HG02588 (cell line): ENCODE data around the gene INPPL1.
"Not testable (repeated sequence)": the region's sequence is repeated elsewhere in the genome, so short reads cannot be mapped to it uniquely, and the experiment has no call there.

Source experiments
- ATAC-seq: cut with Tn5 transposase; IDR thresholded peaks from one replicate; pipeline ENCODE4 v1.9.1; 2021; ENCODE audit warnings: mild to moderate bottlenecking, moderate library complexity; ENCODE audit not compliant: unreplicated experiment

Gene INPPL1

DNA sequence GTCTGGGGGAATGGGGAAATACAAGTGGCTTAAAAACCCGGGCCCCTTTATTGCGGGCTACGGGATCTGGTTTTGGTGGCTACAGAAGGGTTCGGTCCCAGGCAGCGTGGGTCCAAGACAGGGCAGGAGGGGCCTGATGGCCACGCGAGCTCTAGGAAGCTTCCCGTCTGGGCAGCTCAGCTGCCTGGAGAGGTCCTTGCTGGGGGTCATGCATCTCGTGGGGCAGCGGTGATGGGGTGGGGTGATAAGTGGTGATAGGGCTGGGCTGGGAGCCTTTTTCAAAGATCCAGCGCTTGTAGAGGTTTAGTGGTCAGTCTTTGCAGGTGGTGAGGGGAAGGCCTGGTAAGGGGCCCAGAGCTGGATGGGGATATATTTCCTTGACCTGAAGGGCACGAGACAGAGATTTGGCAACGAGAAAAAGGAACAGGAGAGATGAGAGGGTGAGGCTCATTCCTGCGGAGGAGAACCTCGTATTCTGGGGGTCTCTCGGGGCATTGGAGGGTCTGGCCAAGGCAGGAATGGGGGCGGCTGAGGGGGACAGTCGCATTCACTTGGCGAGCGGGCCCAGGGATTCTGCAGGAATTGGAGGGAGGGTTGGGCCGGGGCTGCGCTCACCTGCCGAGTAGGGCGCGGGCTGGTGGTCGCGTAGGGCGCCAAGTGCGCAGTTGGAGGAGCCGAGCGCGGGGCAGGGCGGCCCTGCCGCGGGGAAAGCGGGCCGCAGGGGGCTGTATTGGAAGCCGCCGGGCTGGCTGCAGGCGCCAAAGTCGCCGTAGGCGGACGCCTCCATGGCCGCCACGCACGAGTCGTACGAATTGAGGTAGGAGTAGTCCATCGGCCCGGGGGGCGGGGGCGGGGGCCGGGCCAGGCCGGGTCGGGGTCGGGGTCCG lies 18.8 kb downstream of the INPPL1 start:
- no peak for ATAC-seq

DNA sequence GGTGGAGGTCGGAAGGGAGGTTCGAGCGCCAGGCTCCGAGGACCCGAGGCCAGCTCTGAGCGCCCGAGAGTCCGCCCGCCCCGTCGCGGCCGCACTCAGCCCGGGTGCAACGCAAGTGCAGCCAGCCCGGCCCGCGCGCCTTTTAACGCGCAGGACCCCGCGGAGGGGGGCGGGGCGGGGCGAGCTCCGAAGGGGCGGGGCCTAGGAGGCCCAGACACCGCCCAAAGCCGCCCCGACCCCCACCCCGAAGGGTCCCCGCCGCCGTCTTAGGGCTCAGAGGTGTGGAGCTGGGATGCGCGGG lies 19.4 kb downstream of the INPPL1 start, which contains the start of gene PHOX2A:
PHOX2A (minus strand) TSS at position 117 of the 301 bp plus-strand sequence. CDS start 172 bp downstream, outside the sequence.
- no peak for ATAC-seq

DNA sequence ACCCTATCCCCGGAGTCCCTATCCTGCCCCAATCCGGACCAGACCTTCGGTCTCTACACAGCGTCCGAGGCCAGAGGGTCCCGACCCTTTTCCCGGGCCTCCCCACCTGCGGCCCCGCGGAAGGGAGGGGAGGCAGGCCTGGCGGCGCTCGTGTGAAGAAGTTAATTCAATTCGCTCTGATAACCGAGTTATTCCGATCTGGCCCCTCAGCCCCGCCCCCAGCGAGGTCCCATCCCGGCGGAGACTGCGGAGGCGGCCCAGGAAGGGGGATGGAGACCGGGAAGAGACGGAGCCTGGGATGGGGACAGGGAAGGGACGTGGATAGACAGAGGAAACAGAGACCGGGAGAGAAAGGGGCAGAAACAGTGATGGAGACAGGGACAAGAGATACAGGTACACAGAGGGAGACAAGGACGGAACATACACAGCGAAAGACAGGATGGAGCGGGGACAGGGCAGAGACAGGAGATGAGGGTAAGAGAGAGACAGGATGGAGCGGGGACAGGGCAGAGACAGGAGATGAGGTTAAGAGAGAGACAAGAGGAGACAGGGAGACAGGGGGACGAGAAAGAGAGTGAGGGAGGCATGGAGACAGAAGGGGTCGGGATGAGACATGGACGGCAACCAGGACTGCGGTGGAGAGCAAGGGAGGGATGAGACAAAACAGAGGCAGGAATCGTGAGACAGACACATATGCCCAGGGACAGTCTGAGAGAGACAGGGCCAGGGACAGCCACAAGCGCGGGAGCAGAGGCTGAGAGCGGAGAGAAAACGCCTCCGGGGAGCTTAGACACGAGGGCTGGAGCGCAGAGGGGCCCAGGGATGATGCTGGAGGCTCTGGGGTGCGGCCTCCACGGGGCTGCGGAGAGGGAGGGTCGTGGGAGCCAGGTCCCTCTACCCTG lies 20.0 kb downstream of the INPPL1 start:
- ATAC-seq, result no peak

DNA sequence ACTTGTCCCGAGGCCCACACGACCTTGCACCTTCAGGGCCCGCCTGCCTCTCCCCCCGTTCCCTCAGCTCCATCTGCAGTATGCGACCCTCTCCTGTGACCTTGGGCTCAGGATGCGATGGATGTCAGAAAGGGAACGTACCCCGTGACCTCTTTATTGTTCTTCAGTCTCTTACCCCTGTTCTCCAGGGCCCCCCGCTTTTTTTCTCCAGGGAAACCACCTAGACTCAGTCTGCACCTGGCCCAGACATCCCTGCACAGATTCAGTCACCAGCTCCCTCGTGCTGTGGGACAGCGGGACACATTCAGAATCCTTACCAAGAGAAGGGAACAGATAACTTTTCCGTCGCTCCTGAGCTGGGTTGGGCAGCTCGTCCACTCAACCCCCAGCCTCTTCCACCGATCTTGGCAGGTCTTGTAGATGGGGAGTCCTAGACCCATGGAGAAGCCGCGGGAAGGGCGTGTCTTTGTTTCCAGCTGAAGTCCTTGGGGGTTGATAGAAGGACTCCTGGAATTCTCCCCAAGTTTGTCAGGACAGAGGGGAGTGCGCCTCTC lies 20.8 kb downstream of the INPPL1 start:
- no peak for ATAC-seq

DNA sequence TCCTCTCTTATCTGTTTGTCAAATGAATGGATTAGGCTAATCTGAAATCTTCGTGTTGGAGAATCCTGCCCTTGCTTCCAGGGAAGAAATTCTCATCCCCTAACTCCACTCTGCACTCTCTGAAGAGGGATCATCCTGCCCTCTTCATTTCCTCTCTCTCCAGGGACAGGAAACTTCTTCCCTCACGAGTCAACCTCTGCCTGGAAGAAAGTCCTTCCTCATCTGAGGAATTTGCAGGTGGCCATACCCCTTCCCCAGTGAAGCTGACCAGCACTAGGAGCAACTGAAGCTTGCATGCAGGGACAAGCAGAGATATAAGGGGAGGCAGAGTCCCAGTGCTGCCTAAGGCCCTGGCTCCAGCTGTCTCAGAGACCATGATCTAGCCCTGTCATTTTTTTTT lies 23.0 kb downstream of the INPPL1 start:
- ATAC-seq, result no peak

DNA sequence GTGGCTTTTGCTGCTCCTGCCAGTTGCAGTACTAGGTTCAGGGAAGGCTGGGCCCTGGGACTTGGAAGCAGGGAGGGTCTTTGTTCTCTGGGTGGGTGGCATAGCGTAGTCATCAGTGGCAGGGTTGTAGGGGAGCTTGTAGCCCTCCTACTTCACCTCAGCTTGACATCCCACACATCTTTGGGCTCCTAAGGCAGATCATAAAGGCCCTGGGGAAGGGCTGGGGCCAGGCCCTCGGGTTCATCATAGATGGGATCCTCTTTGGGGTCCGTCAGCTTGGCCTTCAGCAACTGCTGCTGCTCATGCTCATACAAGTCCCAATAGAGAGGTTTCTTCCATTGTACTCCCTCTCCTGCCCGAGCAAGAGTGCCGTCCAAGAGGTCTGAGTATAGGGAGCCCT lies 25.4 kb downstream of the INPPL1 start:
- no peak for ATAC-seq

DNA sequence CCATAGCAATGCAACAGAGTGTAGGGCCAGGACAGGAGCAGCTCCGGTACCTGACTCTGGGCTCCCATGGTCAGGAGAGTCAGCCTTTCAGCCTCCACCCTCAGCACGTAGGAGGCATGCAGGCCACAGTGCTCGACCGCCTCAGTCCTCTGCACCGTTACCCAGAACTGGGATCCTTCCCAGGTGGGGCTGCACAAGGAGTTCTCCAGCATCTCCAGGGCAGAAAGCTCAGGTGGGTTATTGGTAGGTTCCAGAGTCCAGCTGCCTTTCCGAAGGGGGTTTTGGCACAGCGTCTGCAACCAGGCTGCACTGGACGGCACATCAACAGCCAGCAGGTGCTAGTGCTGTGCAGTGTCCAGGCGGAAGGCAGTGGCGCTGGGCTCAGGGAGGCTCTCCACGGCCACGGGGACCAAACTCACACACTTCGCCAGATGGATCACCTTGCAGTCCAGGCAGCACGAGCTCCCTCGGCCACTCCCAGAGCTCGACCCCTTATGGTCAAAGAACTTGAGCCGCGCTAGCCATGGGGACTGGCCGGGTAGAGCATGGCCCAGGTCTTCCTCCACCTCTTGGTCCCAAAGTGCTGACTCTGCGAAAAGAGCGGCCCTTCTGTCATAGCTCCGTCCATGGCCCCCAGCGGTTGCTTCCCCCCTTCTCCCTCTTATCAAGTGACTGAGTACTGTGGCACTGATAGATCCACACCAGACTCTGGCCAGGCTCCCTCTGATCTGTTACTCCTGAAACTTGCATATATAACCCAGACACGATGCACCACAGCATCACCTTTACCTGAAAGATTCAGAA lies 26.3 kb downstream of the INPPL1 start:
- no peak for ATAC-seq

DNA sequence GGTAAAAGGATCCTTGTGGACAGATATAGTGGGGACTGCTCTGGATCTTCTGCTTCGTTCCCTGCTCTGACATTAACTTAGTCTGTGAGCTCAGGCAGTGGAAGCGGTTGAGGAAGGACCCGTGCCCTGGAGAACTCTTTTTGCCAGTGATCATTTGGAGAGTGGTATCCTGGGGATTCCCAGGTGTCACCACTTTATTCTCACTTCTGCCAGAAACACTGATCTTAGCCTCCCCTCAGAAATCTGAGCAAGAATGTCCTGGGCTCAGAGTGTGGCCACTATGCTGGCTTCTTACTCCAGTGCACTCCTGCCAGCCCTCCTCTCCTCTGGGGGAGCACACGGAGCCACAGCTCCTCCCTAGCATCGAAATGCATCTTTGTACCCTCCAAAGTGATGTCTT lies 27.0 kb downstream of the INPPL1 start:
- ATAC-seq, result no peak

DNA sequence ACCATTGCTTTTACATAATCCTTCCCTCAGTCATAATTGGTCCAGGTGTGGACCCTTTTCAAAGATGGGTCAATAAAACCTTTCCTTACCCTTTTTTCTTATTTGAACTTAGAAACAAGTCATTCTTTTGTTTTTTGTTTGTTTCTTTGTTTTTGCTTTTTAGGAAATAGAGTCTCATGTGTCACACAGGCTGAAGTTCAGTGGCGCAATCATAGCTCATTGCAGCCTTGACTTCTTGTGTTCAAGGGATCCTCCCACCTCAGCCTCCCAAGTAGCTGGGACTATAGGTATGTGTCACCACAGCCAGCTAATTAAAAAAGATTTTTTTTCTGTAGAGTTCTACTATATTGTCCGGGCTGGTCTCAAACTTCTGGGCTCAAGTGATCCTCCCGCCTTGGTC lies 28.8 kb downstream of the INPPL1 start:
- ATAC-seq, result no peak

DNA sequence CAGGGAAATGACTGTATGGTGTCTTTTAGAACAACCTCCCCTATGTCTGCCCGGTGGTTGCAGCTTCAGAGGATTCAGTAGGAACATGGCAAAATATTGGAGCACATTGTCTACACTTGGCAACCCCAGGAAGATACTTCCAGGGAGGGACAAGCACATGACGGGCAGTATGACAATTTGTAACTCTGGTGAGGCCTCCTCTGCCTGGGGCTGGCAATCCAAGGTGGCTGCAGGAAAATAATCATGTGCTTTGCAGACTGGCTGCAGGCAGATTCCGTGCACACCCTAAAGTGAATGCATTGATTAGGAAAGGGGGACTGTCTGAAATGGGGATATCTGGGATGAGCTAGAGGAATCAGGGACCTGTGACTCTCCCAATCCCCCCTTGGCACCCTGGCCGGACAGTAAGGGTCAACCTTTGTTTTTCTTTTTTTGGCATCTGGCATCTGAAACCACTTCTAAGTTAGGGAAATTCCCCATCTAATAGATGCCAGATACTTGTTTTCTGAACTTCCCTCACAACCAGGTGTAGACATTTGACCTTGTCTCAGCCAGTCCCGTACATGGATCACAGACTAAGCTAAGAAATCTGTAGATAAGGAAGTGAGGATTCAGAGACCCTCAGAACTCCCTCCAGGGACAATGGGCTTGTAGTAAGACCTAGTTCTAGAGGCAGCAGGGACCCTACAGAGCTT lies 29.9 kb downstream of the INPPL1 start:
- ATAC-seq, result no peak

DNA sequence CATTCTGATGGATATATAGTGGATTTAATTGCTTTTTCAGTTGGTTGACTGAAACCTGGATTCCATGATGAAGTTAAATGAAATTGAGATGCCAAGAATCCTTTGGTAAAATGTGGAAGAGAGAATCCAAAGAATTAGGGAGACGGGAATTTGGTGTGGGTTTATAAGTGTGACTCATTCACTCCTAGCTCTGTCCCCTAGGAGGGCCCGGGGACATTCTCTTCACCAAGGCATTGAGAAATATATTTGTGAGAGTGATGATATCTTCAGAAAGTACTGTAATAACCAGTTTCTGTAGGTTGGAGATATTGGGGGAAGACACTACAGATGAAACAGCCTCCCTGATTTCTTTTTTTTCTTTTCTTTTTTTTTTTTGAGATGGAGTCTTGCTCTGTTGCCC lies 33.0 kb downstream of the INPPL1 start:
- no peak for ATAC-seq

DNA sequence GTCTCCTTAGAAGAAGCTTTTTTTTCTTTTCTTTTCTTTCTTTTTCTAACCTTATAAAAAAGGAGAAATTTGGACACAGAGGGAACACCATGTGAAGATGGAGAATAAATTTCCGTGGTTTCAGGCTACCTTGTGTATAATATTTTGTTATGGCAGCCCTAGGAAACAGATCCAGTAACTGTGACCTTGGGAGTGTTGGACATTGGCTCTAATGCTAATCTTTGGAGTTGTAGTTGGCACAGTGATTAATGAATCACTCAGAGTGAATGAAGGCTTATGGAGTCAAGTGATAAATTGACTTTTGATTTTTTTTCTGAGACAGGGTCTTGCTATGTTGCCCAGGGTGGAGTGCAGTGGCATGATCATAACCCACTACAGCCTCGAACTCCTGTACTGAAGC lies 34.9 kb downstream of the INPPL1 start:
- ATAC-seq, result no peak

DNA sequence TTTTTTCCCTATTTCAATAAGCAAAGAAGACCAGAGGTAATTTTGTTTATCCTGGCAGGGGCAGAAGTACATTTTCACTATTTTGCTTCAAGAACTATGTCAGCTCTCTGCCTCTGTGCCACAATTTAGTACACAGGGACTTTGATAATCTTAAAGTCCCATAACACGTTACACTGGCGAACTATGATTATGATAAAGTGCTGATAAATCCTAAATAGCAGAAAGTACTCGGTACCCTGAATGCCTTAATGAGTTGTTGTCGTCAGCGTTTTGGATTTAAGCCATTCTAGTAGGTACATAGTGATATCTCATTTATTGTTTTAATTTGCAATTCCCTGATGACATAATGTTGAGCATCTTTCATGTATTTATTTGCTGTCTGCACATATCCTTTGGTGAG lies 36.0 kb downstream of the INPPL1 start:
- ATAC-seq, result no peak

DNA sequence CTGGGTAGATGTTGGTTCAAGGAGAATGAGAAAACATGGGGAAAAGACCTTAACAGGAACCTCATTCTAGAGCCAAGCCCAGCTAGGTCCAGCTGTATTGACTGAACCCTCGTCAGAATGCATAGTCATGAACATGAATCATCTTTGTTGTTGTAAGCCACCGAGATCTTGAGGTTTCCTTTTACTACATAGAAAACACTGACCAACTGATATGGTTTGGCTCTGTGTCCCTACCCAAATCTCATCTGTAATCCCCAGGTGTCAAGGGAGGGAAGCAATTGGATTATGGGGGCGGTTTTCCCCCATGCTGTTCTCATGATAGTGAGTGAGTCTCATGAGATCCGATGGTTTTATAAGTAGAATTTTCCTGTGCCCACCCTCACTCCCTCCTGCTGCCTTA lies 38.8 kb downstream of the INPPL1 start:
- ATAC-seq, result no peak

DNA sequence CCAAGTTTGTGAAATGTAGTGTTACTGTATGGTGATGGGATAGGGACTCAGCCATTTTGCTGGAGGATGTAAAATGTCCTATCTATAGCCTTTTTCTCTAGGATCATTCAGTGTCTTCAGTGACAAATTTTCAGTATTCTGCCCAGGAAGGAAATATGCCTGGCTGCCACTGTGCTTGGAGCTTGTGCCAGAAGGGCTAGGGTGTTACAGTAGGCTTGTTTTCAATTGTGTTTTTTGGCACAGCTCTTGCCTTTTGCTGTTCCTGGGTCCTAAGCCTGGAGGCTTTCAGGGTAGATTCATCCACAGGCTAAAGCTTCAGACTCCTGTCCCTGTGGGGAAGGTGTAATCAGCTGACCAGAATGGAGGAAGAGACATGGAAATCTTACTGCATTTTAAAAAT lies 41.4 kb downstream of the INPPL1 start:
- ATAC-seq, result no peak

DNA sequence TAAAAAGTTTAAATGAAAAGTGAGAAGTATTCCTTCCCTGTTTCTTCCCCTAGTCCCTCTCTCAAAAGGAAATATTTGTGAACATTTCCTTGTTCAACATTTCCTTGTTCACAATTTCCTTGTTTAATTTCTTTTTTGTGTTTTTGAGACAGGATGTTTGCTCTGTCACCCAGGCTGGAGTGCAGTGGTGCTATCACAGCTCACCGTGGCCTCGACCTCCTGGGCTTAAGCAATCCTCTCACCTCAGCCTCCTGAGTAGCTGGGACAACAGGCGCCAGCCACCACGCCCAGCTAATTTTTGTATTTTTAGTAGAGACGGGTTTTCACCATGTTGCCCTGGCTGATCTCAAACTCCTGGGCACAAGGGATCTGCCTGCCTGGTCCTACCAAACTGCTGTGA lies 42.4 kb downstream of the INPPL1 start:
- not testable (repeated sequence) for ATAC-seq

DNA sequence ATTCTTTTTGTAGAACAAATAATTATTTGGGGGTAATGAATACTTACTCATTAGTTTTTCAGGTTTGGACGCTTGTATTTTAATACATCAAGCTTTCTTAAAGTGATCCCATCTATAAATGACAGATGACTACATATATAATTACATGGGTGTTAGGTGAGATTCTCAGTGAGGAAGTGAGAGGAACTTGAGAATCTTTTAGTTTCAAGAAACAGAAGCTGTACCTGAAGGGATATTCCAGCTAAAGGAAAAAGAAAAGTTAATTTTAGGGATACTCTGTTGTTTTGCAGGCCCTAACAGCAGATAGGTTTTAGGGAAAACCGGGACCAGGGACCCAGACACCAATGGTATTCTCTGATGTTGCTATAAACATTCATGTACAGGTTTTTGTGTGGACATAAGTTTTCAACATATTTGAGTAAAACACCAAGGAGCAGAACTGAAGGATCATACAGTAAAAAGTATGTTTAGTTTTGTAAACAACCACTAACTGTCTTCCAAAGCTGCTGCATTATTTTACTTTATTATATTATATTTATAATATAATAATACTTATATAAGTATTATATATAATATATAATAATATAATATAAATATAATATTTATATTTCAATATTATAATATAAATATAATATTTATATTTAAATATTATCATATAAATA lies 43.5 kb downstream of the INPPL1 start:
- no peak for ATAC-seq

DNA sequence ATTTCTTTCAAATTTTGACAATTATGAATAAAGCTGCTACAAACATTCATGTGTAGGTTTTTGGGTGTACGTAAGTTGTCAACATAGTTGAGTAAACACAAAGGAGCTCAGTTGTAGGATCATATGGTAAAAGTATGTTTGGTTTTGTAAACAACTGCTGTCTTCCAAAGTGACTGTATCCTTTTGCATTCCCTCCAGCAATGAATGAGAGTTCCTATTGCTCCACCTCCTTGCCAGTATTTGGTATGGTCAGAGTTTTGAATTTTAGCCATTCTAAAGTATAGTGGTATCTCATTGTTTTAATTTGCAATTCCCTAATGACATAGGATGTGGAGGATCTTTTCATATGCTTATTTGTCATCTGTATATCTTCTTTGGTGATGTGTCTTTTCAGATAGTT lies 47.4 kb downstream of the INPPL1 start:
- ATAC-seq, result no peak

DNA sequence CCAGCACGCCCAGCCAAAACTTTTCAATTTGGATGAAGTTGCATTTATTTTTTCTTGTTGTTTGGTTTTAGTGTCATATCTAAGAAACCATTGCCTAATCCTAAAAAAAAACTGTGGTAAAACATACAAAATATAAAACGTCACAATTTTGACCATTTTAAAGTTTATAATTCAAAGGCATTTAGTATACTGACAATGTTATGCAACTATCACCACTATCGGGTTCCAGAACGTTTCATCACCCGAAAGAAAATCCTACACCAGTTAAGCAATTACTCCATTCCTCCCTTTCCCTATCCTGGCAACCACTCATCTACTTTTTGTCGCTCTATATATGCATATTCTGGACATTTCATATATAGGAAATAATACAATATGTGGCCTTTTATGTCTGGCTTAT lies 49.9 kb downstream of the INPPL1 start:
- no peak for ATAC-seq

DNA sequence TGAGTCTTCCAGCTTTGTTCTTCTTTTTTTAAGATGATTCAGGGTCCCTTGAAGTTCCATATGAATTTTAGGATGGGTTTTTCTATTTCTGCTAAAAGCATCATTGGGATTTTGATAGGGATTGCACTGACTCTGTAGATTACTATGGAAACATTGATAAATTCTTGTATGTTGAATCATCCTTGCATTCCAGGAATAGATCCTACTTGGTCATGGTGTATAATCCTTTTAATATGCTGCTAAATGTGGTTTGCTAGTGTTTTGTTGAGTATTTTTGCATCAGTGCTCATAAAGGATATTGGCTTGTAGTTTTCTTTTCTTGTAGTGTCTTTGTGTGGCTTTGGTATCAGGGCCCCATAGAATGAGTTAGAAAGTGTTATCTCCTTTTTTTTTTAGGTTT lies 54.3 kb downstream of the INPPL1 start:
- no peak for ATAC-seq
